Vagina (tissue), 2 donors: ENCODE measurements around the gene NOL4L. TPM values are rescaled to one million over a fixed set of nuclear protein-coding genes. Genes with fewer than 3 reads are reported as not detected.

Experiments
- DNase-seq, 2 donors: peaks; one replicate each; pipeline ENCODE4 v3.0.0-alpha.2; 2017; ENCODE audit errors: extremely low spot score in 2 of 2
- H3K27ac ChIP-seq: fragments of 200-600 bp; sonication (generic); one replicate; pipeline ENCODE4 v1.5.1; 2019
- H3K27me3 ChIP-seq: fragments of 200-600 bp; sonication (generic); one replicate; pipeline ENCODE4 v1.5.1; 2019
- H3K36me3 ChIP-seq, 2 donors: fragments of 200-600 bp; sonication (generic); one replicate each; pipeline ENCODE4 v1.5.1; 2017 to 2019
- H3K4me1 ChIP-seq: fragments of 200-600 bp; sonication (generic); one replicate; pipeline ENCODE4 v1.5.1; 2019
- H3K4me3 ChIP-seq, 2 donors: fragments of 200-600 bp; sonication (generic); 1 replicate in 1 of 2; 2 replicates in 1 of 2; pipeline ENCODE4 v1.5.1; 2016 to 2019
- H3K9me3 ChIP-seq: fragments of 200-600 bp; sonication (generic); one replicate; pipeline ENCODE4 v1.5.1; 2019
- POLR2A ChIP-seq, 2 donors: fragments of 450-650 bp; IDR thresholded peaks; one replicate each; pipeline ENCODE4 v1.6.1; 2017; ENCODE audit warnings: antibody characterized with exemption in 2 of 2, mild to moderate bottlenecking in 2 of 2, moderate library complexity in 2 of 2
- POLR2AphosphoS5 ChIP-seq, 2 donors: sonication (generic); formaldehyde crosslinking; IDR thresholded peaks; one replicate each; pipeline ENCODE4 v1.9.0; 2017; ENCODE audit warnings: antibody characterized with exemption in 2 of 2, mild to moderate bottlenecking in 2 of 2, low read depth in 1 of 2; ENCODE audit not compliant: insufficient read depth in 1 of 2
- intact Hi-C: fragments of 100-400 bp; cut with DNase I; formaldehyde crosslinking; loops from one replicate; pipeline ENCODE4 v1.15.1; 2023
- total RNA-seq: library from RNA; depleted of rRNA; stranded (reverse); fragments of >200 nt; gene quantifications from one replicate; pipeline ENCODE4 v1.2.3, GENCODE V29; 2016
- TF ChIP-seq, protein P1 (sequence below), 3 experiments: fragments of 450-650 bp in 2 of 3; fragments of 200-600 bp in 1 of 3; sonication (generic) in 1 of 3; IDR thresholded peaks; one replicate each; pipeline ENCODE4 v1.5.1; 2017 to 2019; ENCODE audit warnings: antibody characterized with exemption in 3 of 3, mild to moderate bottlenecking in 2 of 3, moderate library complexity in 2 of 3

The NOL4L gene
- total RNA-seq, 1 donor from 2014 or later = 17.9 TPM

DNA sequence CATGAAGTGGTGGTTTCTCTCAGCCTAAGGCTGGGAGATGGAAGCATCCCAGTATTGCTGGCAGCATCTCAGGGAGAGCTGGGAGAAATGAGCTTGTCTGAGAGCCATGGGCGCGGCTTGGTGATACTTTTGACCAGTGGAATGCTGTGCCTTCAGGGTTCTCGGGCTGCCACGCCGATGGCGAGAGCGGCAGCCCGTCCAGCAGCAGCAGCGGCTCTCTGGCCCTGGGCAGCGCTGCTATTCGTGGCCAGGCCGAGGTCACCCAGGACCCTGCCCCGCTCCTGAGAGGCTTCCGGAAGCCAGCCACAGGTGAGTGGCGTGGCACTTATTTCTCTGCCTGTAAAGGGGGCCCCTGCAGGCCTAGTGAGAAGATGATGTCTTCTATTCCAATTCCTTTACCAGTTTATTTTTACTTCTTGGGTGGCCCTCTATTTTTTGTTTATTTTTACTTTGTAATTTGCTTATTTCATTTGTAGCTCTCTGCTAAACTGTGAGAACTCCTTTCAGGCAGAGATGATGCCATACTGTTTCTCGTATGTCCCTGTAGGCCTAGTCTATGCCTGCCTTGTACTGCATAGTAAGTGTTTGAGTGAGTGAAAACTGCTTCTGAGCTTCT lies 155.3 kb downstream of the NOL4L start:
- Histone ChIP-seq H3K9me3 (no peaks in the 10 kb centered on the region), H3K4me1 (no peaks in the 10 kb centered on the region), H3K4me3 (no peak overlapping the region), H3K27ac (no peak overlapping the region), H3K27me3 (no peaks in the 10 kb centered on the region), H3K36me3 (peaks cover 0 to 72% of the 10 kb centered on the region in 2 donors)
- intact Hi-C loops = no loop called here
- no peak for TF ChIP-seq POLR2A (IDR thresholded peaks at IDR 0.05)
- no peak for TF ChIP-seq POLR2AphosphoS5 (IDR thresholded peaks at IDR 0.05; ENCODE audit: insufficient read depth in 1 of 2, low read depth in 1 of 2)
- TF ChIP-seq, protein P1, sequence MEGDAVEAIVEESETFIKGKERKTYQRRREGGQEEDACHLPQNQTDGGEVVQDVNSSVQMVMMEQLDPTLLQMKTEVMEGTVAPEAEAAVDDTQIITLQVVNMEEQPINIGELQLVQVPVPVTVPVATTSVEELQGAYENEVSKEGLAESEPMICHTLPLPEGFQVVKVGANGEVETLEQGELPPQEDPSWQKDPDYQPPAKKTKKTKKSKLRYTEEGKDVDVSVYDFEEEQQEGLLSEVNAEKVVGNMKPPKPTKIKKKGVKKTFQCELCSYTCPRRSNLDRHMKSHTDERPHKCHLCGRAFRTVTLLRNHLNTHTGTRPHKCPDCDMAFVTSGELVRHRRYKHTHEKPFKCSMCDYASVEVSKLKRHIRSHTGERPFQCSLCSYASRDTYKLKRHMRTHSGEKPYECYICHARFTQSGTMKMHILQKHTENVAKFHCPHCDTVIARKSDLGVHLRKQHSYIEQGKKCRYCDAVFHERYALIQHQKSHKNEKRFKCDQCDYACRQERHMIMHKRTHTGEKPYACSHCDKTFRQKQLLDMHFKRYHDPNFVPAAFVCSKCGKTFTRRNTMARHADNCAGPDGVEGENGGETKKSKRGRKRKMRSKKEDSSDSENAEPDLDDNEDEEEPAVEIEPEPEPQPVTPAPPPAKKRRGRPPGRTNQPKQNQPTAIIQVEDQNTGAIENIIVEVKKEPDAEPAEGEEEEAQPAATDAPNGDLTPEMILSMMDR (IDR thresholded peaks at IDR 0.05) = no peak
- no peak for DNase-seq

DNA sequence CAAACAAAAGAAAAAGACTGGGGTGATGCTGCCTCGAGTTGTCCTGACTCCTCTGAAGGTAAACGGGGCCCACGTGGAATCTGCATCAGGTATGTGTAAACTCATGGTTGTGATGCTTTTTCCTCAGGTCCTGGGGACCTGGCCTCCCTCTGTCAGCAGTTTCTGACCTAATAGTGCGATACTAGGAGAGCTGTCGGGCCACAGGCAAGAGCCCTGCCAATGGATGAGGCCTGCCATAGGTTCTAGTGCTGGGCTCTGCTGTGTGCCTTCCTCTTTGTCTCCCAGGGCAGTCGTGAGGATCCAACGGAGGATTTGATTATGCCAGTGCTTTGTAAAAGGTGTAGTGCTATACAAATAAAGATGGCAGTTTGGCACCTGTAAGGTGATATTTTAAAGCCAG lies 155.8 kb downstream of the NOL4L start:
- Histone ChIP-seq H3K27ac (no peak overlapping the region), H3K27me3 (no peaks in the 10 kb centered on the region), H3K4me1 (no peaks in the 10 kb centered on the region), H3K36me3 (peaks cover 0 to 67% of the 10 kb centered on the region in 2 donors), H3K4me3 (no peak overlapping the region), H3K9me3 (no peaks in the 10 kb centered on the region)
- intact Hi-C loops = no loop called here
- no peak for DNase-seq
- TF ChIP-seq POLR2A (IDR thresholded peaks at IDR 0.05) (no peak), POLR2AphosphoS5 (IDR thresholded peaks at IDR 0.05; ENCODE audit: insufficient read depth in 1 of 2, low read depth in 1 of 2) (no peak)
- TF ChIP-seq, protein P1 (IDR thresholded peaks at IDR 0.05) = no peak

DNA sequence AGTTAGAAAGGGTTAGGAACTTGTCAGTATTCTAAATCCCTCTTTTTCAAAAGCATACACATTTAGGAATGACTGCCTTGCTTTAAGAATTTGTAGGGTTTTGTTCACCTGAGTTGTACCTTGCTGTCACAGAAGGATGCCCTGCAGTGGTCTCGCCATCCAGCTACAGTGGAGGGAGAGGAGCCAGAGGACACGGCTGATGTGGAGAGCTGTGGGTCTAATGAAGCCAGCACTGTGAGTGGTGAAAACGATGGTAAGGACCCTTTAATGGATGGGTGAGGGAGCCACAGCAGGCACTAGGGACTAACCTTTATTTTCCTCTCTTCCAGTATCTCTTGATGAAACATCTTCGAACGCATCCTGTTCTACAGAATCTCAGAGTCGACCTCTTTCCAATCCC lies 157.1 kb downstream of the NOL4L start:
- Histone ChIP-seq H3K4me1 (no peaks in the 10 kb centered on the region), H3K4me3 (no peak overlapping the region), H3K9me3 (no peaks in the 10 kb centered on the region), H3K36me3 (peaks cover 0 to 53% of the 10 kb centered on the region in 2 donors), H3K27ac (no peak overlapping the region), H3K27me3 (no peaks in the 10 kb centered on the region)
- DNase-seq = no peak
- intact Hi-C loops = no loop called here
- TF ChIP-seq, protein P1 (IDR thresholded peaks at IDR 0.05) = no peak
- TF ChIP-seq POLR2A (IDR thresholded peaks at IDR 0.05) (no peak), POLR2AphosphoS5 (IDR thresholded peaks at IDR 0.05; ENCODE audit: insufficient read depth in 1 of 2, low read depth in 1 of 2) (no peak)

DNA sequence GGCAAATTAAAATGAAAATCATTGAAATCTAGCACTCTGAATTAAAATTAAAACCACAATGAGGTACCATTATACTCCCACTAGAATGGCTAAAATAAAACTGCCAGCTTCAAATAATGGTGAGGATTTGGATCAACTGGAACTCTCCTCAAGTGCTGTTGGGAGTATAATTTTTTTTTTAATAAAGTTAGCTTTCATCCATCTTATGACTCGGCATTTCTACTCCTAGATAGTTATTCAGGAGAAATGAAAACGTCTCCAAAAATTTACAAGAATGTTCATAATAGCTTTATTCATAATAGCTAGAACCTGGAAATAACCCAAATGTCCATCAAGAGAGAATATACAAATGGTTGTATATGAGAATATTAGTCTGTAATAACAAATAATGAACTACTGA lies 163.8 kb downstream of the NOL4L start:
- Histone ChIP-seq H3K27ac (no peak overlapping the region), H3K9me3 (no peaks in the 10 kb centered on the region), H3K4me1 (peaks cover 14% of the 10 kb centered on the region), H3K36me3 (no peaks in the 10 kb centered on the region), H3K27me3 (no peaks in the 10 kb centered on the region), H3K4me3 (no peak overlapping the region)
- no peak for DNase-seq
- intact Hi-C loops = no loop called here
- no peak for TF ChIP-seq POLR2AphosphoS5 (IDR thresholded peaks at IDR 0.05; ENCODE audit: insufficient read depth in 1 of 2, low read depth in 1 of 2)
- no peak for TF ChIP-seq POLR2A (IDR thresholded peaks at IDR 0.05)
- TF ChIP-seq, protein P1 (IDR thresholded peaks at IDR 0.05) = no peak

DNA sequence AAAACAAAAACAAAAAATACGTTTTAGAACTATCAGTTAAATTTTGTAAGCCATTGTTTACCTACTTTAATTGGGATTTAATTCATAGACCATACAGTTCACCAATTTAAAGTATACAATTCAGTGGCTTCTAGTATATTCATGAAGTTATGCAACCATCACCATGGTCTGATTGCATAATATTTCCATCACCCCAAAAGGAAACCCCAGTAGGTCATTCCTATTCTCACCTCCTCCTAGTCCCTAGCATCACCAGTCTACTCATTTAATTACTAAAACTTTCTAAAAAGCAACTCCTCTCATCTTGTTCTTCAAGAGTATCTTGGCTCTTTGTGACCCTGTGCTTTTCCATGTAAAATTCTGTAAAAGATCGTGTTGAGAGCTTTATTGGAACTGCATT lies 166.8 kb downstream of the NOL4L start:
- DNase-seq = no peak
- intact Hi-C loops = no loop called here
- no peak overlapping the region for H3K27ac ChIP-seq
- no peak overlapping the region for H3K4me3 ChIP-seq
- H3K36me3 ChIP-seq = no peaks in the 10 kb centered on the region
- no peaks in the 10 kb centered on the region for H3K27me3 ChIP-seq
- TF ChIP-seq, protein P1 (IDR thresholded peaks at IDR 0.05) = no peak
- no peak for TF ChIP-seq POLR2A (IDR thresholded peaks at IDR 0.05)
- TF ChIP-seq POLR2AphosphoS5 (IDR thresholded peaks at IDR 0.05; ENCODE audit: insufficient read depth in 1 of 2, low read depth in 1 of 2) = no peak
- H3K4me1 ChIP-seq = peaks cover 31% of the 10 kb centered on the region
- no peaks in the 10 kb centered on the region for H3K9me3 ChIP-seq
